Stimulated activated CD8-positive, alpha-beta memory T cell treated with anti-CD3 and anti-CD28 coated beads, Interleukin-15, amount 100 ng/mL, for 4 hours (primary cell): ENCODE results near the gene MEGF6.

Experiments used
- DNase-seq, 2 donors: peaks; one replicate each; pipeline ENCODE4 v3.0.0-alpha.2; 2020; ENCODE audit warnings: low read depth in 2 of 2

The MEGF6 gene

DNA sequence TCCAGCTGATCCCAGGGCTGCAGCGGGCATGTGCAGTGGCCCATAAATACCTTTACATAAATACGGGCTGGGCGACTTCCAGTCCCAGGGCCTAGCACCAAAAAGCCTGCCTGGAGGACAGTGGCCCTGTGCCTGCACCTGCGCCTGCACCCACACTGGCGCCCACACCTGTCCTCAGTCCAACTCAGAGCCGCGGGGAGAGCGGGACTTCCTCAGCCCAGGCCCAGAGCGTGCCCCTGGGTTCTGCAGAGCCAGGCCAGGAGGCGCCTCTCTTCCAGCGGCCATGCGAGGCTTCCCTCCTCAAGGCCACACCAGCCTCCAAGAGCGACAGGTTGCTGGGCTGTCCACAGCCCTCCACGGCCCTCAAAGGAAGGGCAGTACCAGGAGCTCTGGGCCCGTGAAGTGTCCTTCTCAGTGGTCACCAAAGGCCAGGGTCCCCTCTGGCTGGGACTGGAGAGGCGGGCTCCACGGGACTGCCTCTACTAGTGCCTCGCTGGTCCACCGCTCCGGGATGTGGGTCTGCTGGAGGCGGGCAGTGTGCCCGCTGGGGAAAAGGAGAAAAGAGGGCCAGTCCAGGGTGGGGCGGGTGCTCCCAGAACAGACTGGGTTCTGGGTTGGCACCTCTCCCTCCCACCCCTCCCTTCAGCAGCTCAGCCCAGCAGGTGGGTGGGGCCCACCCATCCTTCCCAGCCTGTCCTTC lies 121.1 kb downstream of the MEGF6 start:
- no peak for DNase-seq

DNA sequence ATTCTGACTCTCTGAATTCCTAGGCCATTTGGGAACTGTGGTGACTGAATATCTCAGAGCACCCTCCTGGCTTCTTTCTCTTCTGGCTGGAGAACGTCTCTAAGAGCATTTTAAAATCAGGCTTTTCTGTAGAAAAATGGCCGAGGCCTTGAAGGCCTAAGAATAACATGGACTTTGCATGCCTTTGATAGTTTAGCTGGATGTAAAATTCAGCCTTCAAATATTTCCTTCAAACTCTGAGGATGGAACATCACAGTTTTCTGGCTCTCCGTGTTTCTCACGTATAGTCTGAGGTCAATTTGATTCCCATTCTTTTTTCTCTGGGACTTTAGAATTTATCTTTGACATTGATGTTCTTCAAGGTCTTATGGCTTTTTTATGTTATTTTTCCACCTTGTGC lies 122.9 kb downstream of the MEGF6 start:
- DNase-seq: no peak

DNA sequence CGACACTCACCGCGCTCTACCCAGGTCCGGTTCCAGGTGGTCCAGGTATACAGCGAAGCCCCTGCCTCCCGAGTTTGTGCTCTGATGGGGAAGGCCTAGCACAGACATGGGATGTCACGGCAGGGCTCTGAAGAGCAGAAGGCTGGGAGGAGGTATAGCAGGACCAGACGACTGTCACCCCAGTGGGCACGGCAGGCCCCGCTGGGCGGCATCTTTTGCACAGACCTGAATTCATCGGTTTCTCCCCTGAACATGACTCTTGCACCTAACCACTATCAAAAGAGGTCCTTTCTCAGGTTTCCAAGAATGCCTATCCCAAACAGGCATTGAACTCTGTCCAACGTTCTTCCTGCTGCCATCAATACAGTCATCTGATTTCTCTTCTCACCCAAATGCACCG lies 126.3 kb downstream of the MEGF6 start:
- DNase-seq: no peak

DNA sequence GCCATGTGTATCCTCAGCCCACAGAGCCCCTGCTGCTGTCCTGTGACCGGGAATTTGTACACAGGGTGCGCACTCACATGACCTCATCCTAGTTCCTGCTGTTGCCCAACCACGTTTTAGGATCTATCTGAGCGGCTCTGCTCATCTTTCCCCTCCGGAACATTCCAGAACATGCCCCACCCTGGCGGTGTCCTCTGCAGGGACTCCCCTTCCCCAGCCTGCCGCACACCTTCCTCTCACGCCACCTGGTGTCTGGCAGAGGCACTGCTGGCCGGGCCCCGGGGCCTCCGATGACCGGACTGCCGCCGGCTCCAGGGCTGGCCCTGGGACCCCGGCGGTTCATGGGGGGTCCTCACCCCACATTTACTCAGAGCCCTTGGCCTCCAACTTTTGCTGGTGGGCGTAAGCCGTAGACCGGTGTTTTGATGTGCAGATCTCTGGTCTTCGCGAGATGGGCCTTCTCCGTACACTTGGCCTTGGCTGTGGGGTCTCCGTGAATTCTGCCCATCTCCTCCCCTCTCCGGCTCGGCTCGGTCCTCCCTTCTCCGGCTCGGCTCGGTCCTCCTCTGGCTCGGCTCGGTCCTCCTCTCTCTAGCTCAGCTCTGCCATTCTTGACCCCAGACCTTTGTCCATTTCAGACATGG lies 127.4 kb downstream of the MEGF6 start:
- DNase-seq: no peak

DNA sequence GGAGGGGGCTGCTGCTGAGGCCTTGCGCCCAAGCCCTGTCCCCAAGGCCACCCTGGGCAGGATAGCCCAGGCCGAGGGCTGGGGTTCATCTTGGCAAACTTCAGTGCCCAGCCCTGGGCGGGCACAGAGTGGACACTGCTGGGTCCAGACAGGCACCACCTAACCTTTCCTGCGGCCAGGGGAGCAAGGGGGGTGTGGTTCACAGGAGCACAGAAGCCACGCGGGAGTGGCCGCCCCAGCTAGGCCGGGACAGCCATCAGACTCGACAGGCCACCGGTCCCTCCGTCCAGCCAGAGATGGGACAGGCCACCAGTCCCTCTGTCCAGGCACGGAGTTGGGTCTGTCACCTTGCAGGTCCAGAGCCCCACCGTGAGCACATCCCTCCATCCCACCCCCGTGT lies 127.9 kb downstream of the MEGF6 start:
- DNase-seq: no peak

DNA sequence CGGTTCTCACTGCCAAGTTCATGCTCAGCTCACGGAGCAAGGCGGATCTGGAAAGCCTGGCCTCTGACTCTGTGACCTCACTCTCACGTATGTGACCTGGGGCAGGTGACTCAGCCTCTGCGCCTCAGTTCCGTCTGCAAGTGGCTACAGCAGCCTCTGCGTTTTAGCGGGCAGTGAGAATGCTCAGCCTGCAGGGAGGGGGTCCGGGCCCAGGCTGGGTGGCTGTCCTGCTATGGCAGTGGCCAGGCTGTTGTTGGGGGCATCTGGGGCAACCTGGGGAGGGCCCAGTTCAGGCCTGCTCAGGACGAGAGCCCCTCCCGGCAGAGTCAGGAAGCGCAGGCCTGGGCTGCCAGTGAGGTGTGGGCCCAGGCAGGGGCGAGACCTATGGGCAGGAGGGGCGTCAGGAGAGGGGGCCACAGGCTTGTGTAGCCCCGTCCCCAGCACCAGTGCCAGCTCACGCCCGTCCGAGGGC lies 128.9 kb downstream of the MEGF6 start:
- DNase-seq: no peak

DNA sequence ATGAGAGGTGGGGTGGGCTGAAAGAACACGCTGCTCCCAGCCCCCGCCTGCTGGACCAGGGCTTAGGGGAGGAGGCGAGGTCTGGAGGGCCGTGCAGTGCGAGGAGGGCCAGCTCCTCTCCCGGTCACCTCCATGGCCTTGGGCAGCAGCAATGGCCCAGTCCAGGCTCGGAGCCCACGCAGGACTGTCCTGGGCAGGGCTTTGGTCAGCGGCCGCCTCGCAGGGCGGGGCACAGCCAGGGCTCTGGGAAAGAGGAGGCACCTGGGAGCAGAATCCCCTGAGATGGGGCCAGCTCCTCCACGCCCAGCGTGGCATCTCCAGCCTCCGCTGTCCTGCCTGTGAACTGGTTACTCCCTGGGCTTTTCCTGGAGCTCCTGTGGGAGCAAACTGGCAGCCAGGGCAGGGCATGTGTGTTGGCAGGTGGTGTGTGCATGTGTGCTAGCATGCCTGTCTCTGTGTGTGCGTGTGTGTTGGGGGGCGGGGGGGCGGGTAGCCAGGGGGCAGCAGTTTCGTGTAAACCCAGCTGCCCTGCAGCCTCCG lies 129.4 kb downstream of the MEGF6 start:
- no peak for DNase-seq

DNA sequence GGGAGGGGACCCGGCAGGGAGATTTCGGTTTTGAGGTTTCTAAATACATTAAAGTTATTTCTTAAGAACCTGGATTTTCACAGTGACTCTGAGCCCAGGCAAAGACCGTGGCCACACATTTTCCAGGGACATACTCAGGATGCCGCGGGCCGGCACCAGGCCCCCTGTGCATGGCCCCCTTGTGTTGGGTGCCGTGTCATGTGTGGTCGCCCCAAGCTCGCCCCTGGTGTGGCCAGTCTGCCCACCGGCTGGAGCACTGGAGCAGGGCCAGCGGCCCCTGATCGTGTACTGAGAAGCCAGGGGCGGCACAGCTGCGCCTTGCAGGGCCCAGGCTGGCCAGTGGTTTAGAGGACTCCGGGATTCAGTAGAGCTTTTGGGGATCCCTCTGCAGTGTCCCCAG lies 130.3 kb downstream of the MEGF6 start:
- no peak for DNase-seq

DNA sequence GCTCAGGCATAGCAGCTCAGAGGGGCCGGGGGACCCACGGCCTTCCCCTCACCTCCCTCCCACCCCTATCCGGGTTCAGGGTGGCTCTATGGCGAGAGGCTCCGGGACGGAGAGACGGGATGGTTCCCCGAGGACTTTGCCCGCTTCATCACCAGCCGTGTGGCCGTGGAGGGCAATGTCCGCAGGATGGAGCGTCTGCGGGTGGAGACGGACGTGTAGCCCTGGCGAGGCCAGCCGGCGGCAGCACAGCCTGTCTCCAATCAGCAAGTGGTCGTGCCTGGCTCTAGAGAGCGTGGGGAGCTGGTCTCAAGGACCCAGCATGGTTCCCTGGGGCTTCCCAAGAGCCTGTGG lies 131.0 kb downstream of the MEGF6 start:
- DNase-seq: no peak

DNA sequence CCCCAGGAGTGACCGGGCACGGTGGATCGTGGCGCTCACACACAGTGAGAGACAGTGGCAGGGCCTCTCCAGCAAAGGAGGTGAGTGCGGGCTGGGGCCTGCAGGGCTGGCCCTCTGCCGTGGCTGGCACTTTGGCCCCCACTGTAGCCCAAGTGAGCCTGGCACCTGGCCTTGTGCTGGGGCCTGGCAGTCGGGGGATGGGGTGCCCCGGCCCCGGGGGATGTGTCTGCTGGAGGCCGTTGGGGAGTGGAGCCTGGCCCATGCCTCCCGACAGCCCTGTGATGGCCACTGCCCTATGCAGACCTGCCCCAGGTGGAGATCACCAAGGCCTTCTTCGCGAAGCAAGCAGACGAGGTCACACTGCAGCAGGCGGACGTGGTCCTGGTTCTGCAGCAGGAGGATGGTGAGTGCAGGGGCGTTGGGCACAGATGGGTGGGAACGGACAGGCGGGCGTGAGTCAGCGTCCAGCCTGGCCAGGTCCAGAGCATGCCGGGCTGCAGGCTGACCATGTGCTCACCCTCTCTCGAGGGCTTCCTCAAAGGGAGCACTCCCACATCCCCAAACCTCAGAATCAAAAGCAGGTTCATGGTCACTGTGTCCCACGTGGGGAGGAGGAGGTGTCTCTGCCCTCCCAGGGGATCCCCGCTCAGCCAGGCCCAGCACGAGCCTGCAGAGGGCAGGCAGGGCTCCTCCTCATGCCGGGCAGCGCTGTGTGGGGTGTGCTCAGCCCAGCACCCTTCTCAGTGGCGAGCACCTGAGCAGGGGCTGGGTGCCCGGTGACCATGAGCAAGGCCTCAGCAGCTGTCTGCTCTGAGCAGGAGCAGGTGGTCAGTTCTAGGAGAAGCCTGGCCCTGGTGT lies 131.6 kb downstream of the MEGF6 start:
- DNase-seq: no peak

DNA sequence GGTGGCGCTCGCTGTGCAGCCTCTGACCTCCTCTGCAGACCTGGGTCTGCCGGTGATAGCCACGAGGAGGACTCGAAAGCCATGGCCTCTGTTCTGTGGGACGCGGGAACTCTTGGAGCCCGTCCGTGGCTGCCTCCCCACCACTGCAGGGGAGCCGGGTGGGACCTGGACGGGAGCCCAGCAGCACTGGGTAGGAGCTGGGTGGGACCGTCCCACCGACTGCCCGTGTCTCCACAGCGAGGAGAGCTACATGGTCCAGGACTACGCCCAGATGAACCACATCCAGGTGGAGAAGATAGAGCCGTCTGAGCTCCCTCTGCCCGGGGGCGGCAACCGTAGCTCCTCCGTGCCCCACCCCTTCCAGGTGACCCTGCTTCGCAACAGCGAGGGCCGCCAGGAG lies 133.1 kb downstream of the MEGF6 start:
- no peak for DNase-seq

DNA sequence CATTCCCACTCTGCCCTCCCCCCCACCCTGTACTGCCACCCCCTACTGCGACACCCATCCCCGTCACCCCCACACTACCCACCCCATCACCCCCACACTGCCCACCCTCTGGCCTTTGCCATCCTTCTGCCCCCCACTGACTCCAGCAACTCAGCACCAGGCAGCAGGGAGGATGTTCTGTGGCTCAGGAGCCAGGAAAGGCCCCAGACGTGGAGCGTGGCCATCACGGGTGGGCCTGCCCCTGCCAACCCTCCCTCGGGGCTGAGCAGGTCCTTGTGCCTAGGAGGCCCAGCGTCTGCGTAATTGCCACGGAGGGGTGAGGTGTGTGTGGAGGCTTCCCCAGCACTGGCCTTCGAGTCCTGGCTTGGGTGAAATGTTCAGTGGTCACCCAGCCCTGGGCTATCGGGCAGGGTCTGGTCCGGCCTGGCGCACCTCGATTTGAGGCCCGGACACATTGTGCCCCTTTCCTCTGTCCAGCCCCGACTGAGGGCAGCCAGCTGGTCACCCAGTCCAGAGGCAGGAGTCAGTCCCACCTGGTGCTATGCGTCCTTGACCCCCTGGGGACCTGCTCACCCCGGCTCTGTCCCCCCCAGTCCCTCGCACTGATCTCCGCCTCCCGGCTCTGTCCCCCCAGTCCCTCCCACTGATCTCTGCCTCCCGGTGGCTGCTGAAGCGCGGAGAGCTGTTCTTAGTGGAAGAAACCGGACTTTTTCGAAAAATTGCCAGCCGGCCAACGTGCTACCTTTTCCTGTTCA lies 133.9 kb downstream of the MEGF6 start:
- no peak for DNase-seq

DNA sequence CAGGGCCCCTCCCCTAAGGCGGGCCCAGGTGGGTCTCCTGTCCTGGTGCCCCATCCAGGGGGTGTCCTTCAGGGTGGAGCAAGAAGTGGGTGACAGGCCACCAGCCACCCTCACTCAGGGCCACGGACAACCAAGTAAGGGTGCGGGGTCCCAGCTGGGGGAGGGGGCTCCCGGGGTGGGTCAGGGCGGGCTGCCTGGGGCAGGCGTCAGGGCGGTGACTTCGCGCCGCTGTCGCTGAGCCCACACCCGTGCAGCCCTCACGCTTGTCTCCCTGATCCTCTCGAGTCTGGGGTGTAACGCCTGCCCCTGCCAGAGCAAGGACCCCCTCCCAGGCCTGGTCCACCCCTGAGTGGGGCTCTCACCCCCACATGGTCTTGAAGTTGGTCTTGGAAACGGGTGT lies 134.6 kb downstream of the MEGF6 start:
- DNase-seq: no peak

DNA sequence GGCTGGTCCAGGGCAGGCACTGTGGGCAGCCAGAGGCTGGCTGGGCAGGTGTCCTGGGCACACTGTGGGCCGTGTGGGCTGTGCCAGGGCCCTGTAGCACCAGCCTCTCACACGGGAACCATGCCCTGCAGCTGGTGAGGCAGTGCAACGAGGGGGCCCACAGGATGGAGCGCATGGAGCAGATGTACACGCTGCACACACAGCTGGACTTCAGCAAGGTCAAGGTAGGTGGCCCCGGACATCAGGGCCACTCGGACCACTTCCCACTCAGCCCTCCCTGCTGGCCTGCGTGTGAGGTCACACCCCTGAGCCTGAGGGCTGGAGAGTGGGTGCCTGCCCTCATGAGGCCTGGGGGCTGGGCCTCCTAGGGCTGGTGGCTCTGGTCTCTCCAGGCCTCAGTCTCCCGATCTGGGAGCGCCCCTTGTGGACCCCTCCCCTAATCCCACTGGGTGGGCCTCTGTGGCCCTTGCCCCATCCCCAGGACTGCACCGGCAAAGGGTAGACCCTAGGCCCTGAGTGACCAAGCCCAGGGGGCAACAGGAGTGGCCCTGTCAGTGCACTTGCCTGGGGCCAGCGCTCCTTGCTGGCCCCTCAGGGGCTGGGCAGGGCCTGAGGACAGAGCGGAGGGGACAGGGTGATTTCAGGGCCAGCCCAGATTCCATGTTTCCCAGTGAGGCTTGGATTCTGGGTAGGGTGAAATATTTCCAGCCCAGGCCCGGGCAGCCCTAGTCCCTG lies 135.3 kb downstream of the MEGF6 start:
- DNase-seq: no peak

DNA sequence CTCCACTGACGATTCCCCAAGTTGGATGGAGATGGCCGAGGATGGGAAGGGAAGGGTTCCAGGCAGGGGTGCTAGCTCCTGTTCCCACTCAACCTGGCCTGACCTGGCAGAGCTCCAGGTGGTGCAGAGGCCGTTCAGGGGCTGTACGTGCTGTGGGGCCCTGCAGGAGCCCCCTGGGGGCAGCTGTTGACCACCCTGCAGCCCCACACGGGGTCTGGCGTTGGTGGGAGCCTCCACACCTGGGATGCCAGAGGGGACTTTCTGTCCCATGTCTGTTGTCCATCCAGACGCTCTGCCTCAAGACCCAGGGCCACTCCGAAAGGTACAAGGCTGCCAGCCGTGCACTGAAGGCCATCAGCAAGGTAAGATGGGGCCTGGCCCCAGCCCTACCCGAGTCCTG lies 136.9 kb downstream of the MEGF6 start:
- no peak for DNase-seq

DNA sequence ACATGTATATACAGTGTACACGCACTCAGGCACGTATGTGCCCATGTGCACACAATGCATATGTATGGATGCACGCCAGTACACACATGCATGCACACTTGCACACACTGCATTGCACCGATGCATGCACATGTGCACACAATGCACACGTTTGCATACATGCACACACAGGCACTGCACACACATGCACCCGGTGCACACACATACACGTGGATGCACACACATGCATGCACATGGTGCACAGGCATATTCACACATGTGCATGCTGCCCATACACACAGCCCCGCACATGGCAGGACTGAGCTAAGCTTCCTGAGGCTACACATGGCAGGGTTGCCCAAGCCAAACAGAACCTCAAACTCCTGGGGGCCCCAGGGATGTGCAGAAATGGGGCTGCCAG lies 137.3 kb downstream of the MEGF6 start:
- DNase-seq: no peak

DNA sequence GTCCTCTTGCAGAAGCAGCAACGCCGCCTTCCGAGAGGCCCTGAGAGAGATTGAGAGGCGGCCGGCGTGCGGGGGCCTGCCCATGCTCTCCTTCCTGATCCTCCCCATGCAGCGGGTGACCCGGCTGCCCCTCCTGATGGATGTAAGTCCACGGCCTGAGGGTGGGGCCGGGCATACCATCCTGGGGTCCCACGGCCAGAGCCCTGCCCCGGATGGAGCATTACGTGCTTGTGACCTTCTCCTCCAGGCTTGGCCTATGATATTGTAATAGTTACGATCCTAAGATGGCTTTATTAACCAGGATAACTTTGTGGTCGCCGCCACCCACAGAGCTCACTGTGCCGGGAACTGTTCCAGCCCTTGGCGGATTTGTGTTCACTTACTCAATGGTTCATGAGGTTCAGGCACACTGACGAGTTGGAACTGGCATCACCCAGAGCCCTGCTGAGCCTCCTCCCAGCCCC lies 137.9 kb downstream of the MEGF6 start:
- DNase-seq: no peak

DNA sequence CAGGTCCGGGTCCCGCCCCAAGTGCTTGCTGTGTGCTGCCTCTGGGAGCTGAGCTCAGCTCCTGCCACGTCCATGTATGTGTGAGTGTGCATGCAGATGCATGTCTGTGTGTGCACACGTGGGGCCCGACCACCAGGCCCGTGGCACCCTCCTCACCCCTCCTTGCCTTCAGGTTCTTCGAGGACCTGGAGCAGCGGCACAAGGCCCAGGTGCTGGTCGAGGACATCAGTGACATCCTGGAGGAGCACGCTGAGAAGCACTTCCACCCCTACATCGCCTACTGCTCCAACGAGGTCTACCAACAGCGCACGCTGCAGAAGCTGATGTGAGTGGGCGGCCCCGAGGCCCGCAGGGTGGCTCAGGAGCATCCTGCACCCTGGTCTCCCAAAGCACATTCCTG lies 138.4 kb downstream of the MEGF6 start:
- DNase-seq: no peak

DNA sequence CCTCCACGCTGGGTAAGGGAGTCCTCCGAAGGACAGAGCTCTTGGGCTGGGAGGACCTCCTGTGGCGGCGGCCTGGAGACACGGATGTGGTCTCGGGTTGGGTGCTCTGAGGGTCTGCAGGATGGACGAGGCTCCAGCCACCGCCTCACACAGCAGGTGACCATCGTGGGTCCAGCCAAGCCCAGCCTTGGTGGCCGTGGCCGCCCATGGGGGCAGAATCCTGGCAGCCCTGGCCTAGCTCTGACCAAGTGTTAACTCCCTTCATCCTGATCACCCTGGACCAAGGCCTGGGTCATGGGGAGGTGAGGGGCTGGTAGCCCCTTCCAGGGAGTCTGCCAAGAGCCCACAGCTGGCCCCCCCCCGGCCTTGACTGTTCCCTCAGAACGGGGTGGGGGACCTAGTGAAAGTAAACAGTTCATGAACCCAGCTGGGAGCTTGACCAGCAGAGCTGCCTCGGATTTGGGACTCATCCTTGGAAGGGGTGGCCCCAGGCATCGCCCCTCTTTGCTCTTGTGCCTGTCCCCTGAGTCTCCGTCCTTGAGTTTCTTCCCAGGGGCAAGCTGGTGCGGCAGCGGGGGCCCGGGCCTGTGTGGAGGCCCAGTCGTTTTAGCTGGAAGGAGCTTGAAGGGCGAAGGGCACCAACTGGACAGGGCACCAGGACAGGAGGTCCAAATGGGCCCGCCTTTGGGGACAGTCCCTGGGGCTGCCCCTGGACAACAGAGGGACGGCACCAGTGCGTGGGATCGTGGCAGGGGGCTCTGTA lies 139.0 kb downstream of the MEGF6 start:
- no peak for DNase-seq

DNA sequence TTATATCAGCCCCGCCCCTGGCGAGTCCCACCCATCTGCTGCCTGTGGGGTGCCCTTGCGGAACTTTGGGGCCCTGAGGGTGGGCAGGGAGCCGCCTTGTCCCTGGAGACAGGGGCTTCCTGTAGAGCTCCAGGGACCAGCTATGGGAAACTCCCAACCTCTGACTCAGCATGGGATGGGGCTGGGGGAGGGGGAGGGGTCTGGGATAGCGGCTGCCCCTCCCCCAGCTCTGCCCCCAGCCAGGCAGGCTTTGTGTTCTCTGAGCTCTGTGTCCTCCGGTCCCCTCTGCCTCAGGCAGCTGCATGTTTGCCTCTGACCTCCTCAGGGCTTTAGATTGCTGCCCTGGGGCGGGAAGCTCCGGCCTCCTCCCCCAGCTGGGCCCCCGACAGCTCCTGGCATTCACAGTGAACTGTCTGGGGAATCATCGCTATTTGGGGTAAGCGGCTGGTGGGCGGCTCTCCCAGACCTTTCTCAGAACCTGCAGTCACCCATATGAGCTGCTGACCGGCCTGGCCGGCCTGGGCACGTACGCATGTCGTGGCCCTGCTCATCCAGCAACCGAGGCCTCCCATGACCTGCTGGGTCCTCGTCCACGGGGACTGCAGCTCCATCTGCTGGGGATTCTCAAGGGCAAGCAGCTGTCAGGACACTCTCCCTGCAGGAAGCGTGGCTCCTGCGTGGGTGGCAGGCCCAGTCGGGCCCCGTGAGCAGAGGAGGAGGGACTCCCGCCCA lies 139.8 kb downstream of the MEGF6 start:
- no peak for DNase-seq
